ENCODE data around the gene TUBGCP2.

The TUBGCP2 gene

DNA sequence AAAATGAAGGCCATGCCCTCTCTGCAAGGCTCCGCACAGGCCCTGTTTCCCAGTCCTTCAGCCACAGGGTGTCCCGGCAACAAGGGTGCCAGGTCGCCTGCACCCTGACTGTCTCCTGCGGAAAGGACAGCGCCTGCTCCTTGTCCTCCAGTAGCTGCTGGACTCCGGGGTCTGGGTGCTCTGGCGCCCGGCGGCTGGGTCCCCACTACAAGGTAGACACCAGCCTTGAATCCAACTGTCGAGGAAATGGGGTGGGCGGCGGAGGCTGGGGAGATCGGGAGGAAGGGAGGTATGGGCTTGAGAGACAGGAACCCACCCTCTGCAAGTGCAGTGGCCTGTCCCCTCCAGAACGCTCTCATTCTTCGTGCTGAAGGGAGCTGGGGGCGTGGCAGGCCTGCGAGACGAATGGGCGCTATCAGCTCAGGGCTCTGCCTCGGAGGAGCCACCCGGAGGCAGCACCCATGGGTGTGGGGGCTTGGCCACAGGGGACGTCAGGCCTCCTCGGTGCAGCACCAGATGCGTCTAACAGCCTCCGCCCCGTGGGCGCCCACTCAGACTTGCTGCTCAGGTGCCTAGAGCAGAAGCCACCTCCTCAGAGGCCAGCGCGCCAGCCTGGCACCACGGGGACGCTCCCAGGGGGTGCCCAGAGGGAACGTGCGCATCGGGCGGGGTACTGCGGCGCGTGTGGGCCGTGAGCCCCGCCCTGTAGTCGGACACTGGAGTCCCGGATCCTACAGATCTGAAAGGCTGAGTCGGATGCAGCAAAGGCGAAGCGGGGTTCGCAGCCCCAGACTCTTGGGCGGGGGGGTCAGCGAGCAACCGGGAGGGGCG, 47.6 kb downstream of the TUBGCP2 start:
- peak; percentile 48 to 57 for DNase-seq

- DNase-seq = no peak
Measured at GRCh38 chr10:133259602-133259989, 49.1 kb downstream of the TUBGCP2 start.

DNA sequence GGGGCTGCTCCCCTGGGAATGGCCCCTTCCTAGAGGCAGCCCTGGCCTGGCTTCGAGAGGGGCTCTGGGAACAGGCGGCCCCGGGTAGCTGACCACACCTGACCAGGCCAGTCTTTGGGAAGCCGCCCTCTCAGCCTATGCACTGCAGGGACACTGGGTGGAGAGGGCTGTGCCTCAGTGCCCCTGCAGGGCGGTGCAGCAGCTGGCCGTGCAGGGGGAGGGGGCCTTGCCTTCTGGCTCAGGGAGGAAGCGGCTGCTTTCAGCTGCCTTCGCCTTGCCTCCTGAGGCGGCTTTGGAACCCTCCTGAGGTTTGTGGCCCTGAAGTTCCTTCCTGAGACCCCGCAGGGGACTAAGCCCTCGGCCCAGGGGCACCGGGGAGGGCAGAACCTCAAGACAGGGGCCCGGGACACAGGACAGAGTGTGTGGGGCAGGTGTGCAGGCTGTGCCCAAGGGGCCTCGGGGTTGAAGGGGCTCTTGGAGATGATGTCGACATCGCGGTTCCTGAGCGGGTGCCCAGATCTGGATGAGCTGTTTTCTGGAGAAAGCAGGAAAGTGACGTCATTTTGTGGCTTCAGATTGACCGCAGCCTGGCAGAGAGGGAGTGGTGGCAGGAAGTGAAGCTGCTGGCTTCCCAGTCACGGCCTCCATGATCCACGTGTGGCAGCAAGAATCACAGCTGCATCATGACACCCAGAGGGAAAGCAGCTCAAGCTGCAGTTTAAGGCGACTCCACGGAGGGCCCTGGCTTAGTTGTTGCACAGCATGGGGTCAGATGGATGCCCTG, 49.7 kb downstream of the TUBGCP2 start:
- peak; percentile 87 to 89 for DNase-seq

DNA sequence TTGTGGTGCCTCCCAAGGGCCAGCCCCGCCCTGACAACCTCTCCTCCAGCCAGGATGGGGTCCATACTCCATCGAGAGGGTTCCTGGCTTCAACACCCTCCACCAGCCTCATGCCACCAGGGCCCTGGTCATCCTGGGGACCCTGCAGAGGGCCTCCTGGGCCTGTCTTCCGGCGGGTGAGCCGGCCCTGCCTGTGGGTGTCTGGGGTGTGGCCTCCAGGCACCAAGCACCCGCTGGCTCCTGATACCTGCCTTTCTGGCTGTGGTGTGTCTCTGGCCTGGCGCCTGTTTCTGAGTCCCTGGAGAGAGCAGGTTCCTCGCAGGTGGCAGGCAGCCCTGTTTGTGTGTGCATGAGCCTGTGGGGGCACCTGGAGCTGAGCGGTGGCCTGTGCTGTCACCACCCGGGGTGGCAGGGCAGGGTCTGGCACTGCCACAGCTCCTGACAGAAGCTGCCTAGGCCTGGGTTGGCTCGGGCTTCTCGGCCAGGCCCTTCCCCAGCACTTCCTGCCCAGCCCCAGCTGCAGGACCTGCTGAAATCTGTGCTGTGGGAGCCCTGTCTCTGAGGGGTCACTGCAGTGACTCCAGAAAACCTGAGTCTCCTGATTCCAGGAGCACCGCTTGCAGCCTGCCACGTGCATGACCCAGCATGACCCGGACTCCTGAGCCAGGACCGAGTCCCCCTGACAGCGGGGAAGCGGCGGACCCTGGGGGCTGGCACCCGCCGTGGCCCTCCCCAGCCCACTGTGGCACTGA, 50.4 kb downstream of the TUBGCP2 start:
- DNase-seq = no peak

DNA sequence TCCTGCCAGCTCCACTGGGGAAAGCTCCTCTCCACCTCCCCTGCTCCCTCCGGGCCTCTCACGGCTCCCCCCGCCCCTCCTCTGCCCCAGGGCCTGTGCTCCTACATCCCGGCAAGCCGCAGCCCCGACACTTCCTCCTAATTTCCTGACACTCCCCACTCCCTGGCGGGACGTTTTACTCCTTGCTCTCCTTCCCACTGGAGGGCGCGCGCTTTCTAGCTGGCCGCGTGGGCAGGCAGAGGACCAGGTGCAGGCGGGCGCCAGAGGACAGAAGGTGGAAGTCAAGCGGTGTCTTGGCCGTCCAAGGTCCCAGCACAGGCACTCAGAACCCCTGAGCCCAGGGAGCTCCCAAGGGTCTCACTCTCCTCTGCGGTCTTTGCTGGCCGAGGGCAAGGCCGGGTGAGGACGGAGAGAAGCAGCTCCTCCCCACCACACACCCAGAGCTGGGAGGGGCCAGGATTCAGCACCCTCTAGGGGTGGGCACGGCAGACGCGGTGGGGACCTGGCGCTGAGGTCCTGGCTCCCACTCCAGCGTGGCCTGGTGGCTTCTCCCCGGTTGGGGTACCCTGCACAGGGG, 51.1 kb downstream of the TUBGCP2 start:
- DNase-seq = no peak

- no peak for DNase-seq
Measured at GRCh38 chr10:133255323-133255722, 53.3 kb downstream of the TUBGCP2 start.

DNA sequence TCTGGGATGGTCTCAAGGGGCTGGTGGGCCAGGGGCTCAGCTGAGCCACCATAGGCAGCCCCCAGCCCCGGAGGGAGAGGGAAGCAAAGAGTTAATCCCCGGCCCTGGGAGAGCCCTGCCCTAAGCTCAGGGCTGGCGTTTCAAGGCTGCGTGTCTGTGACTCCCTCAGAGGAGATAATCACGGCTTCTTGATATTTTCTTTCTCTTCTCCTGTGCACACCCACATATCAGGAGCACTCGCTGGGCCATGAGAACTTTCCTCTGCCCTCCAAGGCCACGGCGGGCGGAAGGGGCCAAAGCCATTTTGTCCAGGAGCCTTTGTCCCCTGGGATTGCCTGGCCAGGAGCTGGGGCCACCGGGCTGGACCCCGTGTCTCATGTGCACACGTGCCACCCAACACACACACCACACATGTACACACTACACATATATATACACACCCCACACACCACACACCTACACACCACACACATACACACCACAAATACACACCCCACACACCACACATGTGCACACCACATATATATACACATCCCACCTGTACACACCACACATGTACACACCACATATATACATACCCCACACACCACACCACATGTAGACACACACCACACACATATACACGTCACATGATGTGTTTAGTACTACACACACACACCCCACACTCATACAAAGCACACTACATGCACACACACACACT, 54.1 kb downstream of the TUBGCP2 start:
- no peak for DNase-seq

GRCh38 chr10:133253361-133253955, 55.2 kb downstream of the TUBGCP2 start:
- DNase-seq = no peak

GRCh38 chr10:133252223-133252552, 56.5 kb downstream of the TUBGCP2 start:
- DNase-seq = no peak

DNA sequence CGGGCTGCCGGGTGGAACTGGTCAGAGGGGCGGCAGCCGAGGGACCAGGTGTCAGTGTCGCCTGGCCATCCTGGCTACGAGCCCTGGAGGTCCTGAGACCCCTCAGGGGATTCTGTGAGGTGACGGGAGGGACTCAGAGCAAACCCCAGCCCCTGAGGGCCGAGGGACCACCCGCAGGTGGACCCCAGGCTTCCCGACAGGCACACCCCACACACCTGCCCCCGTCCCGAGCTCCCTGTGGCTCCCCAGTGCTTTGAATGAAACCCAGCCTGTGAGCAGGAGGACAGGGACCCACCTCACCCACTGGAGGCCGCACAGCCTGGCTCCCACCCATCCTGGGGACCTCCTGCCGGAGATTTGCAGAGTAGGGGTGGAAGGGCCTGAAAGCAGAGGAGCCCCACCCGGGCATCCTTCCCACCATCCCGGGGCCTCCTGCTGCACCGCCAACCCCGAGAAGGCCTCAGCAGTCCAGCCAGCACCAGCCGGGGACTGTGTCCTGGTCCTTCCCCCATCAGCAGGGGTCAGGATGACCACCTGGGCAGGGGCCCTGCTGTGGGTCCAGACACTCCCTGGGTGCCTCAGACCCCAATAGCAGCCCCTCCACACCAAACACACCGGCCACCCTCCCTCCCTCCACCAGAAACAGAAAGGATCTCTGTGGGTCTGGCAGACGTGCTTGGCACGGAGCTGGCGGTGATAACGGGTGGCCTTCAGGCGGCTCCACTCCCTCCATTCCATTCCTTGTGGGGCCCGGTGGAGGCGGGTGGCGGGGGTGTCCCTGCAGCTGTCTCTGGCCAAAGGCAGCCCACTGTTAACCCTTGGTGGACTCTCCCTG, 57.1 kb downstream of the TUBGCP2 start:
- DNase-seq = no peak

GRCh38 chr10:133249975-133250754, 58.5 kb downstream of the TUBGCP2 start:
- DNase-seq = no peak

DNA sequence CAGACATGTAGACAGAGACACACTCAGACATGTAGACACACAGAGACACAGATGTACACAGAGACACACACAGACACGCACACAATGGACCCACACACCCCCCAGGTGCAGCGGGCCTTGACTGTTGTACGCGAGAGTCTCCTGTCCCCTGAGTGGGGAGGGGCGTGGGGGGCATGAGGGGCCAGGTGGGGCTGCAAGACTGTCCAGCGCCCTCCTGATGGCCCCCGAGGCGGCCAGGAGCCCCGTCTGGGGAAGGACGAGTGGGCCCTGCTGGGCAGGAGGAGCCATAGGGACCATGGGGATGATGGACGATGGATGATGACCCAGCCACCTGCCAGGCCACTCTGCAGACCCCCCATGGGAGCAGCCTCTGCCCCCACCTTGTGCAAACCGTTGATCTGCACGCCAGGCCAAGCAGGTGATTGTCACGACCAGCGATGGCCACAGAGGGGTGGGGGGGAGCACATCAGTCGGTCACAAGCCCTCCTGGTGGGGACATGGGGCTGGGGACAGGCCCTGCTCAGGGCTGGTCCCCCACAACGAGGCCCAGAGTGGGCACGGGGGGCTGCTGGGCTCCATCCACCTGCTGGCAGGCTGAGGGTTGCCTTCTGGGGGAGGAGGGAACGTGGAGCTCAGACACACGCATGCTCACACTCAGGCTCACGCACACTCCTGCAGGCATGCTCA, 59.4 kb downstream of the TUBGCP2 start:
- no peak for DNase-seq

DNA sequence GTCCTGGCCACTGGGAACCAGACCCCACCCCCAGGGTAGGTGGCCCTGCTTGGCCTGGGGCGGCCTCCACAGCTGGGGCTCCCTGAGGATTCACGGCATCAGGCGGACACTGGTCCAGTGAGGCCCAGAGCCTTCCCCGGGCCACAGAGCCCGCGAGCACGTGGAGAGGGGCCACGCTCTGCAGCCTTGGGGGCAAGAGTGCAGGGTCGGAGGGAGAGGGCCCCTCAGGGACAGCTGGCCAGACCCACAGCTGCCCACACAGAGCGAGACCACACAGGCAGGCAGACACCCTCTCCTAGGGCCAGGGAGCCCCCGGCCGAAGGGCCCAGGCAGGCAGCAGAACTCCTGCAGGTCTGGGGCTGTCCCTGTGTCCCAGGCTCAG, 60.3 kb downstream of the TUBGCP2 start:
- DNase-seq = no peak

GRCh38 chr10:133247681-133248333, 60.9 kb downstream of the TUBGCP2 start:
- no peak for DNase-seq

DNA sequence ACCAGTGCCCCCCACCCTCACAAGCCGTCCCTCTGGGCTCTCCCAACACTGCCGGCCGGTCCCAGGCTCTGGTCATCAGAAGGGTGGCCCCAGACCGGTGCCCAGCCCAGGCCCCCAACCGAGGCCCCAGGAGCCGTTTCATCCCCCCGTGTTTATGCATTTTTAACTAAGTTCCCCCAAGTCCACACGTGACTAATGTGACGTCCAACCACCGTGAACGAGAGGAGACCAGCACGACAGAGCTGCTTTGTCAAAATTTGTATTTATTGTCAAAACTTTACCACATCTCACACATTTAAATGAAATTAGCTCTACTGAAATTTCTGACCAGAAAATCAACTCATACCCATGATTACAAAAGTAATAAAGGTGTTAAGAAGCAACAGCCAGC, 62.4 kb downstream of the TUBGCP2 start:
- no peak for DNase-seq

GRCh38 chr10:133245439-133246235, 63.0 kb downstream of the TUBGCP2 start:
- no peak for DNase-seq

GRCh38 chr10:133243593-133243992, 65.1 kb downstream of the TUBGCP2 start:
- DNase-seq = no peak

DNA sequence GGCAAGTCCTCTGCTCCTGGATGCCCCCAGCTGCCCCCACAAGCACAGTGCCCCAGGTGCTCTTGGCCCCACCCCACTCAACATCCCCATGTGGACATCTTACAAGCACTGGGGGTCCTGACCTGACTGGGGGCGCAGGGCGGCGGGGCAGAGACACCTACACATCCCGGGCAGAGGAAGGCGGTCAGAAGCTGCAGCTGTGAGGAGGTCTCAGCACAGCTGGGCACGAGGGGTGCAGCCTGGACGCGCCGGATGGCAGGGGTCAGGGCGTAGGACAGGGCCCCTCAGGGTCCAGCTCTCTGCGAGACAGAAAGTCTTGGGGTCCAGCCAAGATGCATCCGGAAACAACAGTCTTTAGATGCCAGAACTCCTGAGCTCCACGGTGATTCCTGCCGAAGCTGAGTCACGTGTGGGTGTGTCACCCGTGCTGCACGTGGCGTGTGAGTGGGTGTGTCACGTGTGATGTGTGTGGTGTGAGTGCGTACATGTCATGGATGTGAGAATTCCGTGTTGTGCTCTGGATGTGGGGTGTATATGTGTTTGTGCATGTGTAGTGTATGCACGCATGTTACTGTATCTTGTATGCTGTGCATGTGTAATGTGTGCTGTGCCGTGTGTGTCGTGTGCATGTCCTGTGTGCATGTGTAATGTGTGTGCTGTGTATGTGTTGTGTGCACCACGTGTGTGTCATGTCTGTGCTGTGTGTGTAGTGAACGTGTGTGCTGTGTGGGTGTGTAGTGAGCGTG, 65.9 kb downstream of the TUBGCP2 start:
- no peak for DNase-seq
